HG02852 (cell line): Measurements from ENCODE around the gene C19orf25.
"Not testable (repeated sequence)": the region's sequence is repeated elsewhere in the genome, so short reads cannot be mapped to it uniquely, and the experiment has no call there.

Experiments
- ATAC-seq: cut with Tn5 transposase; IDR thresholded peaks from one replicate; pipeline ENCODE4 v1.9.1; 2021; ENCODE audit warnings: mild to moderate bottlenecking, moderate library complexity; ENCODE audit not compliant: unreplicated experiment

The C19orf25 gene

DNA sequence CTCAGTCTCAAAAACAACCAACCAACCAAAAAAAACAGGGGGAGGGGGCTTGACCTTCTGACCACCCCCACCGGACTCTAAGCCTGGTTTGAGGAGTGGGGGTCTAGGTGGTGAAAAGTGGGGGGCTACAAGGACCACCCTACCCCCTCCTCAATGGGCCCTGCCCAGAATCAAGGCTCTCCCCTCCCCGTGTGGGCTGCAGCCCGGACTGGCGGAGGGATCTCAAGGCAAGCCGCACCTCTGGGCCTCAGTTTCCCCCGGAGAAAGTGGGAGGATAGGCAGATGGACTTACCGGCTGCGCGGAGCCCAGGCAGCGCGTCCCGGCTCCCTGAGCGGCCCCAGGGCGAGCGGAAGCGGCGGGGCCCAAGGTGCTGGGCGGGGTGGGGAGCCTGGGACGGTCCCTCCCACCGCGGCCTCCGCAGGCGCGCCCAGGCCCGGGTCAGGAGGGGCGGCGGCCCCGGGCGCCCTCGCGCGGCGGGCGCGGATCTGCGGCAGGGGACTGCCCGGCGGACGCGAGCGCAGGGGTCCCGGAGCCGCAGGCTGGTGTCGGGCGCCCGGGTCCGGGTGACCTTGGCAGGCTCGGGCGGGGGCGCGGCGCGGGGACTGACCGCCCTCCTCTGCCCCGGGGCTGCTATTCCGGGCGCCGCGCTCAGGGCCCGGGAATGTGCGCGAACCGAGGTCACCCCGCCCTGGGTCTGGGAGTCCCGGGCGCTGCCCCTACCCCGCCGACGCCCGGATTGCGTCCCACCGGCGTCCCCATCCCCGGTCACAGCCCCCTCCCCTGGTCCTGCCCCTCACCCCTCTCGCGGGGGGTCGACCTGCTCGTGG is 33.9 kb upstream of the C19orf25 start, which contains the start of gene ADAMTSL5:
Gene ADAMTSL5, minus strand, starts transcription at position 349 of the 828 bp plus-strand sequence. CDS start 2,076 bp downstream, outside the sequence.
- no peak for ATAC-seq

DNA sequence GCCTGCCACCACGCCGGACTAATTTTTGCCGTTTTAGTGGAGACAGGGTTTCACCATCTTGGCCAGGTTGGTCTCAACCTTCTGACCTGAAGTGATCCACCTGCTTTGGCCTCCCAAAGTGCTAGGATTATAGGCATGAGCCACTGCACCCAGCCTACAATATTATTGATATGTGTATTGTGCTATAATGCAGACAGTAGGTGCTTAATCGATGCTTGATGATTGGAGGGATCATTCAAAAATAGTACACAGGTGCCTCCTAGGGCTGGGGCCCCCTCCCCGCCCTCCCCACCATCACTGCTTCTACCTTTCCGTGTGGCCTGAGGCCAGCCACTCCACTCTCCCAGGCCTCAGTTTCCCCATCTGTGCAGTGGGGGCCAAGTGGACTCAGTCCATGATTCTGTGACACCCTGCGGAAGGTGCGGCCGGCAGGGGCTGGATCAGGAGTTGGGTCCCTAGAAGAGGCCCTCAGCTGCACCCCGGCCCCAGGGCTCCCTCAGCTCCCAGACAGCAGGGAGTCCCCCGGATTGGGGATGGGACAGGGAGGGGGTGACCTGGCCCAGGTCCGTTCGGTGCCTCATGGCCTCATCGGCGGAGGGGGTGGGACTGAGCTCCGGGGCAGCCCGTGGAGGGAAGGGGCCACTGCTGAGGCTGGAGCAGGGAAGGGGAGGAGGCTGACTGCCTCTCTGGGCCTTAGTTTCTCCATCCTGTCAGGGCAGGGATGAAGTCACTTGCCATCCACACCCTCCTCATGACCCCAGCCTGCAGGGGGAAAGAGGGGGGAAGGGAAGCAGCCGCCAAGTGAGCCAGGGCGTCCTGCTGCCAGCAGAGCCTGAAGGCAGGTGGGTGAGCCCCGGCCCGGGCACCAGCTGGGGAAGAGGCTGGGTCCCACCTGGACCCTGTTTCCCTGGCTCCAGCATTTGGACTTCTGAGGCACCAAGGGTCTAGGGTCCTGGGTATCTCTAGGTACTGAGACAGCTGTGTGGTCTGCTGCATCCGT is 32.6 kb upstream of the C19orf25 start:
- no peak for ATAC-seq

DNA sequence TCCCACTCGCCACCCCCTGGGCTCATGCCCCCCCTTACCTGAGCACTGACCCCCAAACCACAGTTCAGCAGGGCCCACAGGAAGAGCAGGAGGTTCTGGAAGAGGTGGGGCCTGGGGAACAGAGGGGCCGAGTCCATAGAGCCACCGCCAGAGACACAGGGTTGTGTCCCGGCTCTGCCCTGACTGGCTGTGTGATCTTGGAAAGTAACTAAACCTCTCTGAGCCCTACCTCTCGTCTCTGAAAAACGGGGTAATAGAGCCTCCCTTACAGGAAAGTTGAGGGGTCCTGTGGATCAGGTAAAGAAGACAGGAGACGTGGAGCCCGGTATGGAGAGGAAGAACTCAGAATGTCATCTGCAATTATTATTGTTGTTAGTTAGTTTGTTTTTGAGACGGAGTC is 31.8 kb upstream of the C19orf25 start:
- ATAC-seq, result no peak

DNA sequence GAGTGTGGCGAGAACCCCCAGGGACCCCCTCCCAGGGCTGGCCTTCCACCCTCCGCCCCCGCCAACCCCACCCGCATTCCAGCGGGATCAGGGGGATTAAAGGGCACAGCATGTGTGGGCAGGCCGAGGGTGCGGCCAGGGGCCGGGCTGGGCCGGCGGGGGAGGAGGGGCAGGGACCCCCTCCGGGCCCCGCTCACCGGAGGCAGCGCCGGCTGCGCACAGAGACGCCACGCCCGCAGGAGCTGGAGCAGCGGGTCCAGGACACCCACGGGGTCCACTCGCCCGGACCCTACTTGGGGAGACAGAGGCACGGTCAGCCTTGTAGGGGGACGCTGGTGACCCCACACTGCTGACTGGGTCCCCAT is 31.4 kb upstream of the C19orf25 start:
- no peak for ATAC-seq

DNA sequence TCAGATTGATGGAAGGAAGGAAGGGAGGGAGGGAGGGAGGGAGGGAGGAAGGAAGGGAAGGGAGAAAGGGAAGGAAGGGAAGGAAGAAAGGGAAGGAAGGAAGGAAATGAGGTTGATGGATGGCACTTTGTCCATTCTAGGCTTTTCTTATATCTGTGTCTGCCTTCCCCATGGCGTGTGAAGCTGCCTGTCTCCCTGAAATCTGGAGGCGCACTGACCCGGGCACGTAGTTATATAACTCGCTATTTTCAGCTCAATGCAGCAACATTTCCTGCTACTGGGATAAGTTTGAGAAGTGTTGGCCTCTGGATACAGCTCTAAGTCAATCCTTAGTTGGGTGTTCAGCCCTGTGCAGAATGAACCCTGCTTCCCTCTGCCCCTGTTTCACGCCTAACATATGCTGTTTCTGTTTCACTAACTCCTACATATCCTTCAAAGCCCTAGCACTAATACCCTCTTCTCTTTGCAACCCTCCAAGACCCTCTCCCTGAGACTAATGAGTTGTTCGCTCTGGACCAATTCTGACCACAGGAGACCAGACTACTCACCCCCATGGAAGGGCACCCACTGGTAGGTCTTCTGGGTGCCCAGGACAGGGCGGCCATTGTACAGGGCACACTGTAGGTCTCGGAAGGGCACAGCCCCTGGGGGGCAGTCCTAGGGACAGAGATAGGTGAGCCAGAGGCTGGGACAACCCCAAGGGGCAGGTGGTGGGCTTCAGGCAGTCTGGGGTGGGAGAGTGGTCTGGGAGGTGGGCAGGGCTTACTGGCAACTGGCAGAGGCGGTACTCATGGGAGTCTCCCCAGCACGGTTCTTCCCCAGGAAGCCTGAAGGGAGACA is 30.8 kb upstream of the C19orf25 start:
- no peak for ATAC-seq

DNA sequence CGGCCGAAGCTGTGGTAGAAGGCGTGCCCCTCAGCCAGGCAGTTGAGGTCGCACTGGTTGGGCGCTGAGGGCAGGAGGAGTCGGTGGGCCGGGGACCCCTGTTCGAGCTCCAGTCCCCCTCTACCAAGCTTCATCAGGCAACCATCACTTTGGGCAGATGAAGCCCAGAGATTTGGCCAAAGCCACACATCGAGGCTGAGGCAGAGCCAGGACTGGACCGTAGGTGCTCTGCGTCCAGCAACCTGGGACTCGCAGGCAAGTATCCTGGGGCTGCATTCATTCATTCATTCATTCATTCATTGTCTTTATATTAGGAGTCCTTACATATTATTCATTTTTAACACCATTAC is 29.5 kb upstream of the C19orf25 start:
- no peak for ATAC-seq

DNA sequence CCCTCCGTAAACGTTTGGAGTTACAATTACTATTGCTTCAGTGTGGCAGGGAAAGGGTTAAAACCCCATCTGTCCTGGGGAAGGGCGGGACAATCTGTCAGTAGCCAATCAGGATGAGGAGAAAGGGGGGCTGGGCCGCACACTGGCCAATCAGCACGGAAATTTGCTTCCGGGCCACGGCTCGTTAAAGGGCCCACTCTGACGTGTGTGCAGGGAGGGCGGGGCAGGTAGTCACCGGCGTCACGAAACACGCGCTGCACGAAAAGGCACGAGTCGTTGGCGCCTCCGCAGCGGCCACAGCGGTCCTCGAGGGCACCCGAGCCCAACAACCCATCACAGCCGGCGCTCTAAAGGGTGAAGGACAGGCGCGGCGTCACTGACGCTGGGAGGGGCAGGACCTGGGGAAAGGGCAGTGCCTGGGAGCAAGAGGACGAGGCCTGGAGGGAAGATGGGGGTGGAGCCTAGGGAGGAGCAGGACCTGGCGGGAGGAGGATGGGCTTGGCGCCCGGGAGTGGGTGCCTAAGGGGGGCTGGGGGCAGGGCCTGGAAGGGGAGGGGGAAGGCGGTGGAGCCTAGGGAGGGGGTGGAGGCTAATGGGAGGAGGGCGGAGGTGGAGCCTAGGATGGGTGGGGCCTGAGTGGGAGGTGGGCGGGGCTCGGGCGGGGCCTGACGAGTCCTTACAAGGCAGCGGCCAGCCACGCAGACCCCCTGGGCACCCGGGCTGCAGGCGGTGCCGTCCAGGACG is 28.9 kb upstream of the C19orf25 start:
- ATAC-seq, result no peak

DNA sequence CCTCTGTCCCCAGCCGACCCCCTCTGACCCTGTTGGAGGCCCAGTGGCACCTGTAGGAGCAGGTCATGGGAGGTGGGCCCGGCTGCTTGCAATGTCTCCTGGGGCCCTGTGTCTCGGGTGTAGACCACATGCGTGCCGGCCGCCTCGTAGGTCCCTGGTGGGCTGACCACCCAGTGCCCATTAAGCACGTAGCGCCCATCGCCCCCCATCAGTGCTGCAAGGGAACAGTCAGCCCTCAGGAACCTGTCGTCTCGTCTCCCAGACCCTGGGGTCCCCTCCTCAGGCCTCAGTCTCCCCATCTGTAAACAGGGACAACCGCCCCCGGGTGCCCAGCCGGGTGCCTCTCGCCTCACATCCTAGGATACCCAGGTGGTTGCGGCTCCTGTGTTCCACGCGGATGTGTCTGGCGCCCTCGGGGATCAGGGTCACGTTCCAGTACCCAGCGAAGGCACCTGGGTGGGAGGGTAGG is 28.2 kb upstream of the C19orf25 start:
- ATAC-seq, result no peak

DNA sequence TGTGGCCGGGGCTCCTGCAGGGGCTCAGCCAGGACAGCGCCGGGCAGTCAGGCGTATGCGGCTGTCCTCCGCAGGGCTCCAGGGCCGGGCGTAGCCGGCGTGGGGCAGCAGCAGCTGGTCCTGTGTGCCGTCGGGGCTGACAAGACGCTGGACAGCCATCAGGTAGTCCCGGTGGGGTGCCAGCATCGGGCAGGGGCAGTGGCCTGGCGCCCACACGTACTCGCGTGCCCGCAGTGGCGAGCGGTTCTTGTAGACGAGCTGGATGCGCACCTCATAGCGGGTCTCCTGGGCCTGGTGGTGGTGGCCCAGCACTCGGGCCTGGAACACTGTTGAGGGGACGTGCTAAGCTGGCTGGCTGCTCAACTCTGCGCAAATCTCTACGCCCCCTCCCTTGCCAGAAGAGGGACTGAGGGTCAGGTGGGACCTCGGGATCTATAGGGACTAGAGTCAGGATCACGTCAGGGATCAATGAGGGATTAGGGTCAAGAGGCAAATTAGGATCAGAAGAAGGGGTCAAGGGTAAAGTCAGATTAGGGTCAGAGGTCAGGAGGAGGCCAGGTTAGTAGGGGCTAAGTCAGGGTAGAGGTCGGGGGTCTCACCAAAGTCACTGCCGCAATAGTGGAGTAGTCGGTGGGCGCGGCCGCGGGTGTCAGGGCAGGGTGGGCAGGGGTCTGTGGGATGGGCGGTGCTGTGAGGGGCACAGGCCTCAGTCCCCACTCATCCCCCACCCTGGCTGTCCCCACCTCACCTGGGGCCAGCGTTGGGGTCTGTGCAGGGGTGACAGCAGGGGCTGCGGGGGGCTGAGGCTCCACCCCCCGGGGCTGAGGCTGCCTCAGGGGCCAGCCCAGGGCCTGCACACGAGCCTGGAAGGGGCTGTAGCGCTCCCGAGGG is 27.2 kb upstream of the C19orf25 start:
- ATAC-seq, result no peak

DNA sequence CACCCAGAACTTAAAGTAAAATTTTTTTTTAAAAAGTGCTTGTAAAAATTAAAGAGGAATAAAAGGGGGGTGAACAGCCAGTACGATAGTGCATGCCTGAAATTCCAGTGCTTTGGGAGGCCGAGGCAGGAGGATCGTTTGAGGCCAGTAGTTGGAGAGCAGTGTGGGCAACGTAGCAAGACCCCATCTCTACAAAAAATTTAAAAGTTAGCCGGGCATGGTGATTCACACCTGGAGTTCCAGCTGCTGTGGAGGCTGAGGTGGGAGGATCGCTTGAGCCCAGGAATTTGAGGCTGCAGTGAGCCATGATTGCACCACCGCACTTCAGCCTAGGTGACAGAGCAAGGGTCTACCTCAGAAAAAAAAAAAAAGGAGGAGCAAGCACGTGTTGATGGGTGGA is 26.0 kb upstream of the C19orf25 start:
- no peak for ATAC-seq

DNA sequence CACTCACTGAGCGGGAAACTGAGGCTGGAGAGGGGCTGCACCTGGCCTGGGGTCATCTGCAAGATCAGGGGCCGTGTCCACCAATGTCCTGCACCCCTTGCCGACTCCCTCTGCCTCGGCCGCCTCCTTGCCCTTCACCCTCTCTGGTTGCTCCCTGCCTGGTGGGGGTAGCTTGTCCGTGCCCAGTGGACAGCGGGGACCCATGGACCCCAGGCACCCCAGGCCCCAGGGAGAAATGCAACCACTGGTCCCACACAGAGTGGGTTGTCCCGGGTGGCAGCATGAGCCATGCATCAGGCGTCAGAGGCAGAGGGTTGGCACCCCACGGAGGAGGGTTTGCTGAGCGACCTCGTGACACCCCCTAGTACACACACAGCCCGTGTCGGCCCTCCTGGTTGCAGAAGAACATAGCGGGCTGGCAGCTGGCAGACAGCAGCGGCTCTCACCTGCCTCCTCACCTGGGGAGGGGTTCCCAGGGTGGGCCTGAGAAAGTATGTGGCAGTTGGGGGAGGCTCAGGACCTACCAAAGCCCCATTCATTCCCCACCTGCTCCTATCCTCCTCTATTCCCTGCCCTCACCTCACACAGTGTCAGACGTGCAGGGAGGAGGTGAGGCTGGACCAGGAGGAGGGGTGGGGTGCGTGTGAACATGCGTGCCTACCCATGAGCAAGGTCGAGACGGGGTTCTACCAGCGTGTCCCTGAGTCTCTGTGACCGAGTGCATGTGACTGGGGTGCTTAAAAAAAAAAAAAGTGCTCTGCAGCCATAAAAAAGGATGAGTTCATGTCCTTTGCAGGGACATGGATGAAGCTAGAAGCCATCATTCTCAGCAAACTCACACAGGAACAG is 25.1 kb upstream of the C19orf25 start:
- ATAC-seq, result no peak

DNA sequence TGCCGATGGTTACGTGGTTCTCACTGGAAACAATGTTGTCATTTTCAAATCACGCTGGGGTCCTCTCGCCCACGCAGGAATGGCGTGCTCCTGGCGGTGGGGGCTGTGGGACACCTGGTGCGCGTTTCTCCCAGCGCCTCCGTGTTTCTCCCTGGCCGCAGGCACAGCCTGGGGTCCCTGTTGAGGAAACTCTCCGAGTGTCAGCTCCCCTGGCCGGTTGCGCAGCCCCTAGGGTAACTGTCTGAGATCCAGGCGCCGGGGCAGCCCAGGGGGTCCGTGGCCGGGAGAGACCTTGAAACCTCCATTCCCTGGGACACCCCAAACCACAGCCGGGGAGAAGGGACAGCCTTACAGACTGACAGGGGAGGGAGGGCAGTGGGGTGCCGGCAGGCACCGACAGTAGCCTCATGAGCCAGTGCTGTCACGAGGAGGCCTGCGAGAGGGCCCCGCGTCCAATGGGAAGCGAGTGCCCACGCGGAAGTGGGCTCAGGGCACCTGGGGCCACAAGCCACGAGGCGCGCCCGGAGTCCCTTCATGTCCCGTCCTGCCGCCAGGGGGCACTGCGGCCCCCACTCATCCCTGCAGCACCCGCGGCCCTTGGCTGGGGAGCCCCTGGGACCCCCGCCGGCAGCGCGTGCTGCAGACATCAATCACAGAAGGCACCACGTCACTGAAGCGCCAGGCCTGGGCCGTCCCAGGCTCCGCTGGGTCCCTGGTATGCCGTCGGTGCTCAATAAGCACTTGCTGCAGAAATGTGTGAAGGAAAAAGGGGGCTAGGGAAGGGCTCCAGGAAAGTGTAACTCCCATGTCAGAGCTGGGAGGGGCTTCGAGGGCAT is 24.3 kb upstream of the C19orf25 start:
- ATAC-seq, result no peak

DNA sequence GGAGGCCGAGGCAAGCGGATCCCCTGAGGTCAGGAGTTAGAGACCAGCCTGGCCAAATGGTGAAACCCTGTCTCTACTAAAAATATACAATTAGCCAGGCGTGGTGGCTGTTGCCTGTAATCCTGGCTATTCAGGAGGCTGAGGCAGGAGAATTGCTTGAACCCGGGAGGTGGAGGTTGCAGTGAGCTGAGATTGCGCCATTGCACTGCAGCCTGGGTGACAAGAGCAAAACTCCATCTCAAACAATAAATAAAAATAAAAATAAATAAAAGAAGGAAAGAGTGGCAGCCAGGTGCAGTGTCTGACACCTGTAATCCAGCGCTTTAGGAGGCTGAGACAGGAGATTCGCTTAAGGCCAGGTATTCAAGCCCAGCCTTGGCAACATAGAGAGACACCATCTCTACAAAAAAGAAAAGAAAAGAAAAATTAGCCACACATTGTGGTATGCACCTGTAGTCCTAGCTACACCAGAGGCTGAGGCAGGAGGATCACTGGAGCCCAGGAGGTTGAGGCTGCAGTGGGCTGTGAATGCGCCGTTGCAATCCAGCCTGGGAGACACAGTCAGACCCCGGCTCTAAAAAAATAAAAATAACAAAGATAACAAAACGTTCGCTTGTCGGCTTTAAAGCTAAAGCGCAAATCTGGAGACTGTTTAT is 23.5 kb upstream of the C19orf25 start:
- ATAC-seq, result no peak

DNA sequence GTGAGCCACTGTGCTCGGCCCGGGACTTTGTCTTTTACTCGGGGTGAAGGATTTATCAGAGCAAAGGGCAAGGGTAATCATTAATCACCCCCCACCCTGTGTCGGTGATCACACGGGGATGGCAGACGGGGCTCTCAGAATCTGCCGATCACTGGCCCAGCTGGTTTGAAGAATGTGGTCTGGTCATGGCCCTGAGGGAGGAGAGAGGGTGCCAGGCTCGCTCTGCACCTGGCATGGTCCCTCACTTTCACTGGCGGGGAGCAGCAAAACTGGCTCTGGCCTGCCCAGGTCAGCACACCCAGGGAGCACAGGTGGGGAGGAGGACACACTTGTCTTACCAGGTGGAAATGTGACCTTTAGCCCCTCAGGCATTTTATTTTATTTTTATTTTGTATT is 22.2 kb upstream of the C19orf25 start:
- ATAC-seq, result no peak

DNA sequence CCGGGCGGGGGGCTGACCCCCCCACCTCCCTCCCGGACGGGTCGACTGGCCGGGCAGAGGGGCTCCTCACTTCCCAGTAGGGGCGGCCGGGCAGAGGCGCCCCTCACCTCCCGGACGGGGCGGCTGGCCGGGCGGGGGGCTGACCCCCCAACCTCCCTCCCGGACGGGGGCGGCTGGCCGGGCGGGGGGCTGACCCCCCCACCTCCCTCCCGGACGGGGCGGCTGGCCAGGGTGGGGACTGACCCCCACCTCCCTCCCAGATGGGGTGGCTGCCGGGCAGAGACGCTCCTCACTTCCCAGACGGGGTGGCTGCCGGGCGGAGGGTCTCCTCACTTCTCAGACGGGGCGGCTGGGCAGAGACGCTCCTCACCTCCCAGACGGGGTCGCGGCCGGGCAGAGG is 20.2 kb upstream of the C19orf25 start:
- ATAC-seq, result not testable (repeated sequence)

DNA sequence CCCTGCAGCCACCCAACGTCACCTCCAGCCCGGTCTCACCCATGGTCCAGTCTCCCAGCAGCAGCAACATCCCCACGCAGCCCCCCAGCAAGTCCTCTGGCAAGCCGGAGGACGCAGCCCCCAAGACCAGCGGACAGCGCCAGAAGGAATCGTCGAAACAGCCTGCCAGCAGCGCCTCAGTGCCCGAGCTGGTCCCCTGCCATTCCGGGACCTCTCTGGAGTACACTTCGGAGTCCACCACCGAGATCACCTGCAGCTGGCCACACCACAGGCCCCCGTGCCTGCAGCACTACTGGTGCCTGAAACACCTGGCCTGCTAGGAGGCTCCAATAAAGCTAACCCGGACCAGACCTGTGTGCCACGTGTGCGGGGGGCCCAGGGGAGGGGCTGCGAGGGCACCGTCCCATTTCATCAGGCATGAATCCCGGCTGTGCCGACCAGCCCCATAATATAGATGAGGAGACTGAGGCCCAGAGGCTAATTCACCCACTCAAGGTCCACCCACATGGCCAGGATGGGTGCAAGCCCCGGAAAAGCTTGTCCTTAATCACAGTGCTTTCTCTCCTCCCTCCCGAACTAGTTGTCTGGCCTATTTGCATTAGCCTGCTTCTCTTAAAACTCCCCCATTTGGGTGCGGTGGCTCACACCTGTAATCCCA is 18.7 kb upstream of the C19orf25 start:
- no peak for ATAC-seq
